GM21381 (cell line): ENCODE measurements around the gene HOXC9.

Experiments
- ATAC-seq: cut with Tn5 transposase; IDR thresholded peaks from one replicate; pipeline ENCODE4 v1.9.1; 2021; ENCODE audit warnings: mild to moderate bottlenecking, moderate library complexity; ENCODE audit not compliant: unreplicated experiment

HOXC9 gene

GRCh38 chr12:54049108-54049507, 49.1 kb downstream of the HOXC9 start:
- no peak for ATAC-seq

- no peak for ATAC-seq
Measured at GRCh38 chr12:54050482-54050810, 50.5 kb downstream of the HOXC9 start.

GRCh38 chr12:54051026-54051842, 51.3 kb downstream of the HOXC9 start:
- ATAC-seq: no peak

- no peak for ATAC-seq
Measured at GRCh38 chr12:54051874-54052437, 52.0 kb downstream of the HOXC9 start.

- ATAC-seq: no peak
Measured at GRCh38 chr12:54052438-54053002, 52.6 kb downstream of the HOXC9 start.
